Peyer's patch (tissue), 4 donors: ENCODE measurements around the gene GNGT1.

Experiments
- POLR2A ChIP-seq, 2 donors: fragments of 450-650 bp; IDR thresholded peaks; one replicate each; pipeline ENCODE4 v1.5.1; 2017; ENCODE audit warnings: antibody characterized with exemption in 2 of 2, mild to moderate bottlenecking in 2 of 2, moderate library complexity in 2 of 2
- TF ChIP-seq, protein P1 (sequence below), 6 experiments: fragments of 450-650 bp in 4 of 6; fragments of 200-600 bp in 2 of 6; sonication (generic) in 1 of 6; IDR thresholded peaks; one replicate each; pipeline ENCODE4 v1.5.1; 2017 to 2019; ENCODE audit warnings: antibody characterized with exemption in 6 of 6, mild to moderate bottlenecking in 3 of 6, moderate library complexity in 1 of 6

DNA sequence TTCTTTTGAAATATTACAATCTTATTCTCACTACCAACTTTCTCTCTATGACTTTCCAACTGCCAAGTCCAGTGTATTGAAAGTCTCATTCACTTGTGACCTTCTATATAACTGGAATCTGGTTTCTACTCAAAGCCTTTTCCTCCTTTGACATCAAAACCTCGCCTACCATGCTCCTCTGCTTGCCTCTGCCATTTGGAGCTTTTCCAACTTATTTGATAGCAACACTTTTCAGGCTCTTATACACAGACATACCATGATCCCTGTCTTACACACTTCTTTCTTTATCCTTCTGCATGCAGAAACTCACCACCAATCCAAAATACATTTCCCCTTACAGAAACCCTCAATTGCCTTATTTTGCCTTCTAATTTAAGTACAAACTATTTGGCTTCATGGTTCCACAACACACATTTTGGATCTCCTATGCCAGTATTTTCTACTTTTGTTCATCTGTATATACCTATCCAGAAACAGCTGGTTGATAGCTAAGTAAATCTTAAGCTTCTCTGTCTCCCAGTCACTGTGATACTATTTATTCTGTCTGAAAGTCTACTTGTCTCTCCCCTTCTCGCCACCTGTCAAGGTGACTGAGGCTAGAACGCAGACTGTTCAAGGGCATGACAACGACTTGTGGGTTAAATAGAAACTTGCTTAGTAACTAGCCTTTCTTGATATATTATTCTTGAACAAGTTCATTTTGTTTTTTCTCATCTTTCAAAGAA lies 37.6 kb downstream of the GNGT1 start:
- TF ChIP-seq, protein P1, sequence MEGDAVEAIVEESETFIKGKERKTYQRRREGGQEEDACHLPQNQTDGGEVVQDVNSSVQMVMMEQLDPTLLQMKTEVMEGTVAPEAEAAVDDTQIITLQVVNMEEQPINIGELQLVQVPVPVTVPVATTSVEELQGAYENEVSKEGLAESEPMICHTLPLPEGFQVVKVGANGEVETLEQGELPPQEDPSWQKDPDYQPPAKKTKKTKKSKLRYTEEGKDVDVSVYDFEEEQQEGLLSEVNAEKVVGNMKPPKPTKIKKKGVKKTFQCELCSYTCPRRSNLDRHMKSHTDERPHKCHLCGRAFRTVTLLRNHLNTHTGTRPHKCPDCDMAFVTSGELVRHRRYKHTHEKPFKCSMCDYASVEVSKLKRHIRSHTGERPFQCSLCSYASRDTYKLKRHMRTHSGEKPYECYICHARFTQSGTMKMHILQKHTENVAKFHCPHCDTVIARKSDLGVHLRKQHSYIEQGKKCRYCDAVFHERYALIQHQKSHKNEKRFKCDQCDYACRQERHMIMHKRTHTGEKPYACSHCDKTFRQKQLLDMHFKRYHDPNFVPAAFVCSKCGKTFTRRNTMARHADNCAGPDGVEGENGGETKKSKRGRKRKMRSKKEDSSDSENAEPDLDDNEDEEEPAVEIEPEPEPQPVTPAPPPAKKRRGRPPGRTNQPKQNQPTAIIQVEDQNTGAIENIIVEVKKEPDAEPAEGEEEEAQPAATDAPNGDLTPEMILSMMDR (IDR thresholded peaks at IDR 0.05): no peak
- TF ChIP-seq POLR2A (IDR thresholded peaks at IDR 0.05): no peak
